GM06990 (cell line): ENCODE results near the gene ERCC4.

Experiments used
- DNase-seq: peaks from one replicate; pipeline ENCODE4 v3.0.0-alpha.2; 2011; ENCODE audit not compliant: insufficient read length; ENCODE audit errors: extremely low read depth
- H3K27me3 ChIP-seq: replicated peaks from 2 replicates; pipeline ENCODE4 v1.6.0; 2011; ENCODE audit warnings: low read length; ENCODE audit not compliant: control insufficient read depth, insufficient read depth
- H3K36me3 ChIP-seq: 2 replicates; pipeline ENCODE4 v1.5.1; 2011; ENCODE audit warnings: low read length; ENCODE audit not compliant: control insufficient read depth, insufficient read depth
- H3K4me3 ChIP-seq: replicated peaks from 2 replicates; pipeline ENCODE4 v1.5.1; 2011; ENCODE audit warnings: low read depth, mild to moderate bottlenecking, control low read depth, low read length
- CTCF ChIP-seq: IDR thresholded peaks from 2 replicates; pipeline ENCODE4 v1.5.1; 2011; ENCODE audit warnings: low read length, control low read depth, mild to moderate bottlenecking, inconsistent platforms; ENCODE audit not compliant: insufficient read depth, poor library complexity, severe bottlenecking

ERCC4 gene

DNA sequence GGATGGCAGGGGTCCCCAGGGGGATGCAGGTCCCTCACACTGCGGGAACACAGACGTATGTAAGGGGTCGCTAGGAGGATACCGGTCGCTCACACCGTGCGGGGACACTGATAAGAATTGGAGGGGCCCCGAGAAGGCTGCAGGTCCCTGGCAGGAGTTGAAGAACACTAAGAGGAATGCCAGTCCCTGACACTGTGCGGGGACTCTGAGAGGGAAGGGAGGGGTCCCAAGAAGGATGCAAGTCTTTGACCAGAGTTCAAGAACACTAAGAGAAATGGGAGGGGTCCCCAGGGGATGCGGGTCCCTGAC is 510 bp downstream of the ERCC4 start:
- Histone ChIP-seq H3K4me3 (peak overlapping the region; percentile 97), H3K27me3 (no peaks in the 10 kb centered on the region), H3K36me3 (peaks cover 1% of the 10 kb centered on the region; the same call in 1 of the 2 replicates)
- TF ChIP-seq CTCF: no peak
- DNase-seq: no peak

DNA sequence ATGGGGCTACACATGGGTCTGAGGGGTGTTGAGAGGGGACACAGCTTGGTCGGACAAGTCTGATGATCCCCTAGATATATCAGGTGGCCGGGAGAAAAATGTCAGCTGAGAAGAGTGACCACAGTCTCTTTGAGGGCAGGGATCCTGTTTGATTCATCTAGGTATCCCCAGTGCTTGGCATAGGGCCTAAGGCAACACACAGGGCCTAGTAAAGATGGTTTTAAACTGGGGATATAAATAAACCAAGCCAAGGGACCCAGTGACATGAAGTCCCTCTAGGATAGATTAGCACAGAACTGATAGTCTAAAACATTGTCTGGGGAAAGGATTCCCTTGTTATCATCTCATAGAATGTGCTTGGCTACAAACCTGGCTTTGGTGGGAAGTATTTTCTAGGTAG is 1.4 kb downstream of the ERCC4 start:
- Histone ChIP-seq H3K4me3 (no peak overlapping the region), H3K27me3 (no peaks in the 10 kb centered on the region), H3K36me3 (peaks cover 1% of the 10 kb centered on the region; the same call in 1 of the 2 replicates)
- DNase-seq: no peak
- TF ChIP-seq CTCF: no peak

DNA sequence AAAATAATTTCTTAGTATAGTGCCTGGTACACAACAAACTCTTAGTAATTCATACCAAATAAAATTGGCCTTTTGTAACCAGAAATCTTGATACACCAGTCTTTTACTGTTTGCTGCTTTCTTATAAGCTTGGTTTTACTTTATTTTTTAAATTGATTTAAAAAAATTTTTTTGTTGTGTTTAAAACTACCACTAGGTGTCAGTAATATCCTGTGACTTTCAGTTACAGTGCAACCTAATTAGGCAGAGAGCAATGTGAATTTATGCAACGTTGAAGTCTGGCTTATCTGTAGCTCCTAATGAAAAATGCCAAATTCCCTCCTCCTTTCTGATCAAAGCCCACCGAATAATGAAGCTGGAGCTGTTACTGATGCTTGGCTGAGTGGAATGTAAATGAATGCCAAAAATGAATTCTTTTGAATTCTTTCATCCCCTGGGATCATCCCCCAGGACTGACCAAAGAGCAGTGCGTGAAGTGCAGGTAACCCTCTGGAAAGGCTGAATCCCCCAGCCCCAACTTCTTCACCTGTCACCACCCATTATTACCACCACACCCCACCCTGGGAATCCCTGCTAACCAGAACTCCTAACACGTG is 3.8 kb downstream of the ERCC4 start:
- Histone ChIP-seq H3K36me3 (peaks cover 1% of the 10 kb centered on the region; the same call in 1 of the 2 replicates), H3K4me3 (no peak overlapping the region), H3K27me3 (no peaks in the 10 kb centered on the region)
- DNase-seq: peak; percentile 23
- peak; percentile 39 for TF ChIP-seq CTCF

- Histone ChIP-seq H3K36me3 (peaks cover 1% of the 10 kb centered on the region; the same call in 1 of the 2 replicates), H3K4me3 (no peak overlapping the region), H3K27me3 (no peaks in the 10 kb centered on the region)
- DNase-seq: no peak
- no peak for TF ChIP-seq CTCF
These were observed 6.5 kb downstream of the ERCC4 start for GRCh38 chr16:13926464-13926863.

DNA sequence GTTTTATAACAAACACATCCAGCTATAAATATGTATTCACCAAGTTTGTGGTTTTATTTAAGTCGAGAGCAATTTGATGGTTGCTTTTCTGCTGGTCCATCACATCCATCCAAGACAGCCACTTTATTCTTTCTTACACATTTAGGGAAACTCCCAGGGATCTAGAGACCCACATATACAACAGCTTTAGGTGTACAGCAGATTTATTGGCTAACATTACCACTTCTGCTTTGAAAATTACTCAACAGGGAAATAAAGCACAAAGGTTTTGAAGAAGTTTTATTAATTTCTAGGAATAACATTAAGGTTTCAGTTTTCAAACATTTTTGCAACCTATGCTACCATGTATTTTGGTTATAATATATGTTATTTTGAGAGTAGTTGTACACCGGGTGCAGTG is 6.9 kb downstream of the ERCC4 start:
- Histone ChIP-seq H3K36me3 (peaks cover 1% of the 10 kb centered on the region; the same call in 1 of the 2 replicates), H3K27me3 (no peaks in the 10 kb centered on the region), H3K4me3 (no peak overlapping the region)
- TF ChIP-seq CTCF: no peak
- DNase-seq: no peak

DNA sequence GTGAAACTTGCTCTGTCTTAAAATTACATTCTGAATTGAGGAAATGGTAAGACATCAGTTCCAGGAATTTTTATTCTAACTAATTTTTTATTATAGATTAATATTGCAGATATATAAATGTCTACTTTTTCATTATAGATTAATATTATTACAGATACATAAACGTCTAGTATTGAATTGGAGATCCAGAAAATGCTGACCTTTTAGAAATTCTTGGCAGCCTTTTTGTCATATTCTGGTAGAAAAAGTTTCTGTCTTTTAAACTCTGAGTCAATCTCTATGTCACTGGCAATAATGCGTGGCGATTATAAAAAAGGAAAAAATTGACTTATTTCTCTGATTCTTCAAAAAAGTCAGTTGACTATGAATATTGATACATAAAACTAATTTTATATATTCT is 8.7 kb downstream of the ERCC4 start:
- H3K4me3 ChIP-seq: no peak overlapping the region
- TF ChIP-seq CTCF: no peak
- H3K27me3 ChIP-seq: no peaks in the 10 kb centered on the region
- DNase-seq: no peak
- no peaks in the 10 kb centered on the region for H3K36me3 ChIP-seq
